Thymus (tissue), 11 donors: ENCODE data around the gene LMOD3. TPM values are rescaled to one million over a fixed set of nuclear protein-coding genes. Genes with fewer than 3 reads are reported as not detected.

Experiments
- DNase-seq, 9 donors: peaks; one replicate each; pipeline ENCODE4 v3.0.0-alpha.2; 2013; ENCODE audit warnings: low spot score in 9 of 9, low read depth in 6 of 9, missing footprints in 1 of 9
- H3K27ac ChIP-seq, 2 donors: one replicate each; pipeline ENCODE4 v1.5.1; 2013; ENCODE audit warnings: control low read depth in 1 of 2, low read depth in 1 of 2, low read length in 1 of 2, mild to moderate bottlenecking in 1 of 2, moderate library complexity in 1 of 2
- H3K27me3 ChIP-seq, 2 donors: one replicate each; pipeline ENCODE4 v1.5.1; 2013; ENCODE audit warnings: low read length in 1 of 2; ENCODE audit not compliant: control insufficient read depth in 2 of 2, insufficient read depth in 1 of 2
- H3K36me3 ChIP-seq, 2 donors: one replicate each; pipeline ENCODE4 v1.5.1; 2013; ENCODE audit warnings: low read length in 1 of 2, mild to moderate bottlenecking in 1 of 2, moderate library complexity in 1 of 2; ENCODE audit not compliant: control insufficient read depth in 2 of 2, insufficient read depth in 2 of 2
- H3K4me1 ChIP-seq, 2 donors: one replicate each; pipeline ENCODE4 v1.5.1; 2013; ENCODE audit warnings: low read length in 2 of 2; ENCODE audit not compliant: control insufficient read depth in 2 of 2, insufficient read depth in 2 of 2
- H3K4me3 ChIP-seq, 2 donors: one replicate each; pipeline ENCODE4 v1.5.1; 2013; ENCODE audit warnings: low read length in 2 of 2, control low read depth in 1 of 2, mild to moderate bottlenecking in 1 of 2
- H3K9me3 ChIP-seq, 2 donors: one replicate each; pipeline ENCODE4 v1.5.1; 2013; ENCODE audit warnings: low read length in 1 of 2, mild to moderate bottlenecking in 1 of 2; ENCODE audit not compliant: control insufficient read depth in 2 of 2, insufficient read depth in 1 of 2
- WGBS: extraction: QIAGEN DNeasy Blood & Tissue Kit; methylation state at CpG from one replicate; pipeline ENCODE4 v1.1.7; 2013; 5-methylcytosine and 5-hydroxymethylcytosine counted together
- polyA plus RNA-seq: library from polyadenylated mRNA; stranded (reverse); fragments of 200-250 nt; gene quantifications from one replicate; pipeline ENCODE4 v1.2.3, GENCODE V29; 2013
- total RNA-seq: library from RNA; stranded (reverse); fragments of 120-200 nt; gene quantifications from one replicate; pipeline ENCODE4 v1.2.4, GENCODE V29; 2013
- donor health status: healthy.

LMOD3 gene
- total and polyA plus RNA-seq, 2 donors: 0.11 to 0.14 TPM

DNA sequence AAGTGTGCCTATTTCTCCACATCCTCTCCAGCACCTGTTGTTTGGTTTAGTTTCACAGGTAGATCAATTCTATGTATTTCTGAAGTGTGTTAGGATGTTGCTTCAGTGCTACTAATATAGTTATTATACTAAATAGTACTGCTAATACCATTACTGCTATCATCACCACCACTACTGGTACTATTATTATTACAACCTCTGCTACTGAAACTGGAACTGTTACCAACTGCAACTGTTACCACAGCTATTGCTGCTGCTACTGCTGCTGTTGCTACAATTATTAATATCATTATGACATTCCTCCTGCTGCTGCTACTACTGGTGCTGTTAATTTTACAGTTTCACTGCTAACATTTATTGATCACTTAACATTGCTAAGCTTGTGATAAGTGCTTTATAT, 8.3 kb upstream of the LMOD3 start:
- DNase-seq: no peak
- no peaks in the 10 kb centered on the region for H3K9me3 ChIP-seq
- H3K4me1 ChIP-seq: no peaks in the 10 kb centered on the region
- H3K27ac ChIP-seq: no peak overlapping the region
- no peak overlapping the region for H3K4me3 ChIP-seq
- H3K36me3 ChIP-seq: no peaks in the 10 kb centered on the region
- no peaks in the 10 kb centered on the region for H3K27me3 ChIP-seq

DNA sequence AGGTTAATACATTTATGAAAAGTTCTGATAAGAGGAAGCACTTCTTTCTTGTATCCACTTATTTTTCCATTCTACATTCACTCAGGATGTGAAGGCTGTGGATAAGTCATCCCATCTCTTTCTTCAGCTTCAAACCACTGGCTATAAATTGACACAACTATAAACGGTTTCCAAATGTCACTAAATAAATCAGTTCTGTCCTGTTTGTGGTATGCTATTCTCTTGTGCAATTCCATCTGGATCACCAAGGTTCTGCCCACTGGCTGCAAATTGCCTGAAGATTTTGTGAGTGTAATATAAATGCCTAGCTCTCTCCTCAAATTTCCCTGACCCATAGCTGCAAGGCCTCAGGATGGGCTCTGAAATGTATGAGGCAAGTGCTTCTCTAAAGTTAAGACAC, 7.1 kb upstream of the LMOD3 start:
- no peaks in the 10 kb centered on the region for H3K9me3 ChIP-seq
- 51% methylated on average over 1 of the region's 1 CpG for WGBS
- no peak overlapping the region for H3K27ac ChIP-seq
- H3K36me3 ChIP-seq: no peaks in the 10 kb centered on the region
- H3K4me1 ChIP-seq: no peaks in the 10 kb centered on the region
- DNase-seq: no peak
- H3K27me3 ChIP-seq: no peaks in the 10 kb centered on the region
- no peak overlapping the region for H3K4me3 ChIP-seq

DNA sequence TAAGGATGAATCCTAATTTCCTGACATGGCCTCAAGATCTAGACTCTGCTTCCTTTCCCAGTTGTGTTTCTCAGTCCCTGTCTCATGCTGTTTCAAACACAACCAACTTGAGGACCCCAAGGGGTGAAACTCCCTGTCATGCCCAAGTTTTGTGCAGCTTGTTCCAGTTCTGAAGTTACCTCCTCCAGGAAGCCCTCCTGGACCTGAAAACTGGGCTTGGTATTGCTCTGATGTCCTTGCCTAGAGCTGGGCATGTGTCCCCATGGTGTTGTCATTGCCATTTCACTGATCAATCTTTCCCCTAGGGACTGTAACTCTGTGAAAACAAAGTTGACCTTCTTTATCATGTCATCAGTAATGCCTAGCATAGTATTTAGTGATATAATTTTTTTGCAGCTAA, 6.1 kb upstream of the LMOD3 start:
- DNase-seq: no peak
- Histone ChIP-seq H3K36me3 (no peaks in the 10 kb centered on the region), H3K9me3 (no peaks in the 10 kb centered on the region), H3K4me3 (no peak overlapping the region), H3K4me1 (no peaks in the 10 kb centered on the region), H3K27me3 (no peaks in the 10 kb centered on the region), H3K27ac (no peak overlapping the region)

DNA sequence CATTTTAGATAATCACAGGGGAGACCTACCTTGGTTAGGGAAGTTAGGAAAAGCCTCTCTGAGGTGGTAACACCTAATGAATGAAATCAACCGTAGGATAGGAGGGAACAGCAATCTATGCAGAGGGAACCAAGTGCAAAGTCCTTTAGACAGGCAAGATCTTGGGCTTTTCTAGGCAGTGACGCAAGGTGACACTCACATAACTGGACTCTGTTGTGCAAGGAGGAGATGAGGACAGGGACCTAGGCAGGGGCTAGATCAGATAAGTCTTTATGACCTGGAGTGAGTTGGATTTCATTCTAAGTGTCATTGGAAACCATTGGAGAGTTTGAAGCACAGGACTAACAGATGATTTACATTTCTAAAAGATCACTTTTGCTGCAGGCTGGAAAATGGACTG, 4.6 kb upstream of the LMOD3 start:
- WGBS: over 99% methylated on average over 2 of the region's 2 CpGs
- DNase-seq: no peak
- no peaks in the 10 kb centered on the region for H3K36me3 ChIP-seq

DNA sequence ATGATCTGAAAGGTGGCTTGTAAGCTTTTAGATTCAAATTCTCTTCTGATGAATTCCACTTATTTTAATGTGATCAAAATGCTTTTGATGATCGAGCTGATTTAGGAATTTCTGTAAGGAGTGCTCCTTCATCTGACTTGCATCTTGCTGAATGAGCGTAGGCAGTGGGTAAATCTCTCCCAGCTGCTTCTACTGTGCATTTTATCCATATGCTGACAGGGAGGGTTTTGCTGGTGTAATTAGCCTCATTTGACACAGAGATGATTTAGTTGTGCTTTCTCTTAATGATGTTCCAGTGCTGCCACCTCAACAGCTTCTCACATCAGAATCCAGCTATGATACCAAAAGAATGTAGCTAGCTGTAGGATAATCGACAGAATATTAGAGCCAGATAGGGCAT, 3.8 kb upstream of the LMOD3 start:
- H3K36me3 ChIP-seq: no peaks in the 10 kb centered on the region
- no peaks in the 10 kb centered on the region for H3K9me3 ChIP-seq
- no peak overlapping the region for H3K27ac ChIP-seq
- no peak overlapping the region for H3K4me3 ChIP-seq
- no peaks in the 10 kb centered on the region for H3K4me1 ChIP-seq
- WGBS: 98% methylated on average over 3 of the region's 3 CpGs
- no peak for DNase-seq
- no peaks in the 10 kb centered on the region for H3K27me3 ChIP-seq

More for the DNA sequence above, 4.6 kb upstream of the LMOD3 start:
- Histone ChIP-seq H3K27ac (no peak overlapping the region), H3K4me3 (no peak overlapping the region), H3K9me3 (no peaks in the 10 kb centered on the region), H3K27me3 (no peaks in the 10 kb centered on the region), H3K4me1 (no peaks in the 10 kb centered on the region)

DNA sequence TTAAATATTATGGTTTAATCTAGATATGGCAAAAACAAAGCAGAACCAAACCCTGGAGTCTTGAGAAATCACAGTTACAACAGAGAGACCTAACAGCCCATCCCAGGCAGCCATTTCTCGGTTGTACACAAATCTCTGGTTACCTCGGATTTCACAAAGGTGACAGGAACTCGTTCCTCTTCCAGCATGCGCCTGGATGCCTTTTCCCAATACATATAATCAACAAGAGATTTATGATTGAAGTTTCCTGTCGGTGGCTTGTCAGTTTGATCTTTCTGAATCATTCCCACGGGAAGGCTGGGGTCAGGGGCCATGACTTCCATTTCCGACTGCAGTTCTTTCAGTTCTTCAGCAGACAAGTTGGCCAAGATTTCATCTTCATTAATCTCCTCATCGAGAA, 445 bp downstream of the LMOD3 start:
- no peak for DNase-seq
- Histone ChIP-seq H3K27me3 (no peaks in the 10 kb centered on the region), H3K4me1 (no peaks in the 10 kb centered on the region), H3K36me3 (no peaks in the 10 kb centered on the region), H3K9me3 (no peaks in the 10 kb centered on the region), H3K4me3 (no peak overlapping the region), H3K27ac (no peak overlapping the region)
- WGBS: 92% methylated on average over 8 of the region's 8 CpGs

DNA sequence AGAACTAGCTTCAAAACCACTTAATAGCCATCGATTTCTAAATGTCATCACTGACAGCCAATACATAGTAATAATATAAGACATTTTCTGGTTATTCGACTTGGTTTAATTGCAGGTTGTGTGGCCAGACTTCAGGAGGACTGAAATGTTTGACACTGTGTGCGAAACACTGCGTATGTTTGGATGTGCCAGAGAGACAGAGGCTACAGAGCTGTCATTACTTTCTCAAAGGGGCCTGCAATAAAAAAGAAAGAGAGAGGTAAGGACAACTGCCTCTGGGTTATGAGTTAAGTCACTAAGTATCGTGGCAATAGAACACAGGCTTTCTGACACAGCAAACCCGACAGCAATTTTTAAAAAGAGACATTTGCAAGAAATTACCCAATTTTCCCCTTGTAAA, 882 bp downstream of the LMOD3 start:
- no peaks in the 10 kb centered on the region for H3K4me1 ChIP-seq
- H3K4me3 ChIP-seq: no peak overlapping the region
- DNase-seq: no peak
- H3K9me3 ChIP-seq: no peaks in the 10 kb centered on the region
- WGBS: 96% methylated on average over 6 of the region's 6 CpGs
- H3K27ac ChIP-seq: no peak overlapping the region
- no peaks in the 10 kb centered on the region for H3K36me3 ChIP-seq
- H3K27me3 ChIP-seq: no peaks in the 10 kb centered on the region

DNA sequence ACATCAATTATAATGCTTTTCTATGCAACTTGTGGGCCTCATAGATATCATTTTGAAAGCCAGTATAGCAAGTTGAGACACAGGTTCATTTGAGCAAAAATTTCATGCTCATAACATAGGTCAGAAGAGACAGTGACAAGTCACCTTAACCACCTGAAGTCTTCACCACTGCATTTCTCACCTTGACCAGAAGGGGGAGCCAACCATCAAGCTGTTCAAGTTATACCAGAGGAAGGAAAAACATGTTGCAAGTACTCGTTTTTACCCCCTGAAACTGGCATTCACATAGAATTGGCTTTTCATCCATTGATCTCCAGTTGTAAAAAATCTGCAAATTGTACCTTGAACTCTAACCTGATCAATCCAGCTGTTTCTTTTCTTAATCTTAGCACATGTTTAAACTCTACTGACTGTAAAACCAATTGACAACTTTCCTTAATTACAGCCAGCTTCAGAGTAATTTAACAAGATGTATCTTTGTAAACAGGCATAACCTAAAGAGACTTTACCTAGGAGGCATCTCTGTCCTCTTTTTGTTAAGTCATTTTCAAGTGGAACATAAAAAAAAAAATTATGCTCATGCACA, 1.4 kb downstream of the LMOD3 start:
- WGBS: 5% methylated on average over 1 of the region's 1 CpG

DNA sequence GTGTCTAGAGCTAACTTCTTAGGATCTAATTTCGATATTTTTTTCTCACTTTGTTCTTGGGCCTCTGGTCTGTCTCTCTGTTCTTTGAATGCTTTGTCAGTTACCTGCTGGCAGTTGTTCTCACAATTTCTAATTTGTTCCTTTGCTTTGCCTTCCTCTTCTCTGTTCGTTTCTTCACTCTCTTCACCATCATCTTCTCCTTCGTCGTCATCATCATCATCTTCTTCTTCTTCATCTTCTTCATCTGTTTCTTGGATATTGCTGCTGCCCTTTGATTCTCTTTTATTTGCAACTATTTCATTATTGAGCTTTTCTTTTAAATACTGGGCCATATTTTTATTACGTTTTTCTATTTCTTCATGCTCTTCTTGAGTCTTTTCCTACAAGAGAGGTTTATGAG, 2.7 kb downstream of the LMOD3 start:
- 97% methylated on average over 5 of the region's 5 CpGs for WGBS
- H3K36me3 ChIP-seq: no peaks in the 10 kb centered on the region
- no peak overlapping the region for H3K4me3 ChIP-seq
- no peaks in the 10 kb centered on the region for H3K27me3 ChIP-seq
- no peaks in the 10 kb centered on the region for H3K4me1 ChIP-seq
- no peak overlapping the region for H3K27ac ChIP-seq
- no peak for DNase-seq
- H3K9me3 ChIP-seq: no peaks in the 10 kb centered on the region

More for the DNA sequence above, 1.4 kb downstream of the LMOD3 start:
- DNase-seq: peak; percentile 58 to 93 (median 89)
- Histone ChIP-seq H3K27ac (no peak overlapping the region), H3K27me3 (no peaks in the 10 kb centered on the region), H3K9me3 (no peaks in the 10 kb centered on the region), H3K4me1 (no peaks in the 10 kb centered on the region), H3K36me3 (no peaks in the 10 kb centered on the region), H3K4me3 (no peak overlapping the region)

DNA sequence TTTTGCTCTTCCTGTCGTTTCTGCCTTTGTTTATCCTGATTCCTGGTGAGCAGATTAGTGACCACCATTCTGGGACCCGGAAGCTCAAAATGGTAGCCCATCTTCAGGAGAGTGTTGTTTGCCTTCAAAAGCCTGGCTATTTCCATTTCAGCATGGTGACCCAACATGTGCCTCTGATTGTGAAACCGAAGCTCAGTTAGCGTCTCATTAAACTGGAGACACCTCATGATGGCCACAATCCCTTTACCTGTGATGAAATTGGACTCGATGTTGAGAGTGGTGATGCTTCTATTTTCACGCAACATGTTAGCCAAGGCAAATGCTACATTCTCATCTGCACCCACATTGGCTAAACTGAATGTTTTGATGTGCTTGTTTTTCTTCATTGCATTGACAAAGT, 3.3 kb downstream of the LMOD3 start:
- 98% methylated on average over 6 of the region's 6 CpGs for WGBS
- no peaks in the 10 kb centered on the region for H3K27me3 ChIP-seq
- H3K36me3 ChIP-seq: no peaks in the 10 kb centered on the region
- no peak for DNase-seq
- no peaks in the 10 kb centered on the region for H3K4me1 ChIP-seq
- no peaks in the 10 kb centered on the region for H3K9me3 ChIP-seq
- H3K4me3 ChIP-seq: no peak overlapping the region
- H3K27ac ChIP-seq: no peak overlapping the region
